ENCODE measurements around the gene THRB.

DNA sequence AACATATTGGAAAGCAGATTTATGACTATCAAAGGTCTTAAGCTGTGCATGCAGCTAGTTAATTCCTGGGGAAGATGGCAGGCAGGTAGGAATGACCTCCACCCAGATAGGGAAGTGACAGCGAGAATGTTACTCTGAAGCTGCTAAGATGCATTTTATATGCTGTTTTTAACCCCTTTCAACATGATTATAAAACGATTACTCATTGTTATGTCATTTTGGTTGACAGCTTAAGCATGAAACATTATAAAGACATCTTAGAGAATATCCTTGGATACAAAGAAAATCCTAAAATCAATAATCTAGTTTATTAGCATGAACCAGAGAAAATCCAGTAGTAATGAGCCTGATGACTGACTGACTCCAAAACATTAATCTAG, 329.1 kb downstream of the THRB start:
- TF ChIP-seq EP300 (IDR thresholded peaks at IDR 0.05; ENCODE audit: low read depth) = no peak
- TF ChIP-seq, protein P1, sequence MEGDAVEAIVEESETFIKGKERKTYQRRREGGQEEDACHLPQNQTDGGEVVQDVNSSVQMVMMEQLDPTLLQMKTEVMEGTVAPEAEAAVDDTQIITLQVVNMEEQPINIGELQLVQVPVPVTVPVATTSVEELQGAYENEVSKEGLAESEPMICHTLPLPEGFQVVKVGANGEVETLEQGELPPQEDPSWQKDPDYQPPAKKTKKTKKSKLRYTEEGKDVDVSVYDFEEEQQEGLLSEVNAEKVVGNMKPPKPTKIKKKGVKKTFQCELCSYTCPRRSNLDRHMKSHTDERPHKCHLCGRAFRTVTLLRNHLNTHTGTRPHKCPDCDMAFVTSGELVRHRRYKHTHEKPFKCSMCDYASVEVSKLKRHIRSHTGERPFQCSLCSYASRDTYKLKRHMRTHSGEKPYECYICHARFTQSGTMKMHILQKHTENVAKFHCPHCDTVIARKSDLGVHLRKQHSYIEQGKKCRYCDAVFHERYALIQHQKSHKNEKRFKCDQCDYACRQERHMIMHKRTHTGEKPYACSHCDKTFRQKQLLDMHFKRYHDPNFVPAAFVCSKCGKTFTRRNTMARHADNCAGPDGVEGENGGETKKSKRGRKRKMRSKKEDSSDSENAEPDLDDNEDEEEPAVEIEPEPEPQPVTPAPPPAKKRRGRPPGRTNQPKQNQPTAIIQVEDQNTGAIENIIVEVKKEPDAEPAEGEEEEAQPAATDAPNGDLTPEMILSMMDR (IDR thresholded peaks at IDR 0.05) = no peak
